ENCODE measurements around the gene CARD6. TPM values are rescaled to one million over a fixed set of nuclear protein-coding genes. Genes with fewer than 3 reads are reported as not detected.

Gene CARD6
- total and polyA plus RNA-seq, 2 of the 13 experiments (the other 11 are each of a cell fraction or from before 2014, with no cell fraction given) = 0.33 to 1.4 TPM

- TF ChIP-seq ZNF24 (IDR thresholded peaks at IDR 0.05) (no peak), XRCC5 (optimal IDR thresholded peaks at IDR 0.05; ENCODE audit: low read length) (no peak), DMAP1 (CRISPR knock-in tag; IDR thresholded peaks at IDR 0.05) (no peak), ZNF484 (CRISPR knock-in tag; IDR thresholded peaks at IDR 0.05; ENCODE audit: borderline replicate concordance, low read depth) (no peak), RBFOX2 (IDR thresholded peaks at IDR 0.05; ENCODE audit: low read depth, low read length) (peak; percentile 71), ELF1 (CRISPR knock-in tag; IDR thresholded peaks at IDR 0.05) (no peak), POLR2AphosphoS5 (IDR thresholded peaks at IDR 0.05; ENCODE audit: low read depth, low read length) (peak; percentile 18), POLR2AphosphoS2 (IDR thresholded peaks at IDR 0.05; ENCODE audit: low read depth, low read length) (peak; percentile 37; the same call in 1 of the 2 replicates), ARID2 (CRISPR knock-in tag; IDR thresholded peaks at IDR 0.05; ENCODE audit: borderline replicate concordance) (no peak), POLR2A (IDR thresholded peaks at IDR 0.05; ENCODE audit: insufficient read depth in 1 of 2, low read depth in 2 of 2, low read length in 2 of 2) (peak in 1 of 2 experiments; percentile 57; a peak in 2 of 4 replicates), RFX3 (CRISPR knock-in tag; IDR thresholded peaks at IDR 0.05) (no peak), U2AF2 (IDR thresholded peaks at IDR 0.05; ENCODE audit: low read depth, low read length) (no peak), ZNF121 (CRISPR knock-in tag; IDR thresholded peaks at IDR 0.05) (no peak), RFX5 (IDR thresholded peaks at IDR 0.05; ENCODE audit: low read depth, low read length) (no peak), ZNF703 (CRISPR knock-in tag; IDR thresholded peaks at IDR 0.05; ENCODE audit: borderline replicate concordance) (no peak), NR2F1 (CRISPR knock-in tag; IDR thresholded peaks at IDR 0.05) (no peak), ELF4 (CRISPR knock-in tag; IDR thresholded peaks at IDR 0.05; ENCODE audit: borderline replicate concordance) (no peak), RBM22 (optimal IDR thresholded peaks at IDR 0.05; ENCODE audit: low read length) (peak; percentile 67), MIER3 (CRISPR knock-in tag; IDR thresholded peaks at IDR 0.05; ENCODE audit: borderline replicate concordance) (no peak), ZC3H4 (CRISPR knock-in tag; IDR thresholded peaks at IDR 0.05; ENCODE audit: borderline replicate concordance) (0 out of 2 replicates have a peak, but pooled peaks have one; percentile 17)
- TF ChIP-seq, protein P1, sequence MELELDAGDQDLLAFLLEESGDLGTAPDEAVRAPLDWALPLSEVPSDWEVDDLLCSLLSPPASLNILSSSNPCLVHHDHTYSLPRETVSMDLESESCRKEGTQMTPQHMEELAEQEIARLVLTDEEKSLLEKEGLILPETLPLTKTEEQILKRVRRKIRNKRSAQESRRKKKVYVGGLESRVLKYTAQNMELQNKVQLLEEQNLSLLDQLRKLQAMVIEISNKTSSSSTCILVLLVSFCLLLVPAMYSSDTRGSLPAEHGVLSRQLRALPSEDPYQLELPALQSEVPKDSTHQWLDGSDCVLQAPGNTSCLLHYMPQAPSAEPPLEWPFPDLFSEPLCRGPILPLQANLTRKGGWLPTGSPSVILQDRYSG (CRISPR knock-in tag; IDR thresholded peaks at IDR 0.05) = no peak
These were observed 12.2 kb upstream of the CARD6 start (continued) for GRCh38 chr5:40828690-40829661.
